Stimulated activated CD4-positive, alpha-beta T cell treated with anti-CD3 and anti-CD28 coated beads, TNF-alpha, amount 100 ng/mL, for 4 hours (primary cell): Measurements from ENCODE around the gene SH3D21.

Experiments used
- DNase-seq, 3 experiments: peaks; one replicate each; pipeline ENCODE4 v3.0.0-alpha.2; 2020; ENCODE audit warnings: low read depth in 3 of 3

The SH3D21 gene

DNA sequence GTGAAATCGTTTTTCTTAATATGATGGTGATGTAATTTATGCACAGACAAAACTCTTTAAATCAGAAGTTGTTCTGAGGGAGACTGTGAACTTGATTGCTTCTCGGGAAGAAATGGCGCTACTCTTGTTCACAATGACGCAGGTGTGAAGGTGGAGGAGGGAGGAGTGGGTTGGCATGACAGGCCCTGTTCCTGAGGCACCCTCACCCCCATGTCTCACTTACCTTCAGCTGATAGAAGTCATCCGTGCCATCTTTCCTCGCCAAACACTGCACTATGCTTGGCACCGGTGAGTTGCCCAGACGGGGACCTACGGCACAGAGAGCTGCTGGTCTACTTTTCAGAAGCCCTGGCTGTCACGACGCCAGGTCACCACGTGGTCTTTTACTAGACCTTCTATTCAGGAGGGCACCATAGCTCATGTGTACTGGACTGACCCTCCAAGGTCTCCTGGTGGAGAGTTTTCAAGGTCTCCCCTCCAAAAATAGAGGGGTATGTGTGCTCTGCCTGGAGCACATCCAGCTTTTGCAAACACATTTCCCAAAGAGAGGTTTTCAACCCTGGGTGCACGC lies 52.4 kb downstream of the SH3D21 start:
- no peak for DNase-seq

DNA sequence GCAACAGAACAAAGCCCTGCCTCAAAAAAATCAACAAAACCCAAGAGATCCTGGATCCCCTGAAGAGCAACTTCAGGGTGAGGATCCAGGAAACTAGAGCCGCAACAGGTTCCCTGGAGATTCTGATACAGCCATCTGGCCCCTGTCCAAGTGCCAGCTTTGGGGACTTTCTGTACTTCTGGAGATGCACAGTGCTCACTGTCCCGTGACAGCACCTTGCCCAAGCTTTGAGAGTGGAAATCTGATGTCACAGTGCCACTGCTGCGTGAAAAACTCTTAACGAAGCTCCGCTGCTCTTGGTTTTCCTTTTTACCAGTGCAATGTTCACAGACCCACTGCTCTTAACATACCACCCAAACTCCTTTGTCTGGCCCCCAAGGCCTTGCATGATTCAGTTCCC lies 53.2 kb downstream of the SH3D21 start:
- DNase-seq = no peak

DNA sequence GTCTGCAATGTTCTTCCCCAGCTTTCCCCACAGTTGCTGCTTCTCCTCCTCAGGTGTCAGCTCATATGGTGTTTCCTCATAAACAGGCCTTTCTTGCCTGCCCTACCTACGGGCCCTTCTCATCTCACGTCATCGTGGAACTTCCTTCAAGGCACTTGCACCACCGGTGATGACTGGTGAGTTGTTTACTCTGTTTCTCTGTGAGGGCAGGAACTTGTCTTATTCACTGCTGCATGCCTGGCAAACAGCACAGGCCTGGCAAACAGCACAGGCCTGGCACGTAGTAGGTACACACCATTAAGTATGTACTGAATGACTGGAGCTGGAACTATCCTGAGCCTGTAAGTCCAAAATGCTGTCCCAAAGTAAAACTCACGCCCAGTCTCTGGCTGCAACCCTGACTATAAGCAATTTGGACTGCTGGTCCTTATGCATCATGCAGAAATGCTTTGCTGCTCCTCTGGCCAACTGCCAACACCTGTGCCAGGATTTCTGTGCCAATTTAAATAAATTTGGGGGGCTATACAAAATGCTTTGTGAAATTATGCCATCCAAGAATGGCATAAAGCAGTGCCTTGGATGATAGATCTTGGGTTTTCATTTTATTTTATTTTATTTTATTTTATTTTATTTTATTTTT lies 53.9 kb downstream of the SH3D21 start:
- no peak for DNase-seq

DNA sequence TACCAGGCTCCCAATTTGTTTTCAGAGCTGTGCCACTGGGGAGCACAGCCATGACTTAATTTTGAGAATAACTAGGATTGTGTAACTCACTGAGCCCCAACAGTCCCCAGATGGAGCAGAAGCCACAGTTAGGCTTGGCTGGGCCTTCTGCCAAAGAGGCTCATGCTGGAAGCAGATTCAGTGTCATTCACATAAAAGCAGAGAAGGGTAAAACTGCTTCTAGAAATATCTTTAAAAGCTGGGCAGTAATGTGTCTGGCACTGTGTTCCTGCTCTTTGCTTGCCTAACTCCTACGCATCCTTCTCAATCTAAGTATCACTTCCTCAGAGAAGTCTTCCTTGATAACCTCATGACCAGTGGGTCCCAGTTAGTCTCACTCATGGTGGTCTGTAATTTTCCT lies 59.2 kb downstream of the SH3D21 start:
- no peak for DNase-seq

DNA sequence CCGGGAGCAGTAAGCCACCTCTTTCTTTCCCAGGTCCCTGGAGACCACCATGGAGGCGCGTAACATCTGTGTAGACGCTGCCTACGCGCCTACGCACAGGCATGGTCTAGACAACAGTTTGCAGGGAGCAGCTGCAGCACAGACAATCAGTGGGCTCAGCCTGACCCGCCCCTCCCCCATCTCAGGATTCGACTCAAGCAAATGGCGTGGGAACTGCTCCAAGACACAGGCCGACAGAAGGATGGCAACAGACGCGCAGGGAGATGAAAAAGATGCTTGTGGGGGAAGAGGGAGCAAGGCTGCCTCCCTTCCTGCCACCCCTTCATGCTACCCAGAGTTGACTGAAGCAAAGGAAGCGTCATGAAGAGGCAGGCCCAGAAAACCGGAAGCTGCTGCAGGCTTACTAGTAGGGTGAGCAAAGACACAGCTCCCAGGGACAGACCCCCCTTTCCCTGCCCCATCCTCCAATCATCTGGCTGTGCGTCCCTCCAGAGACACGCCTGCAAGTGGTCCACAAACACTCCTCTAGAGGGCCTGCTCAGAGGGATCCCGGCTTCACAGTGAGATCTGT lies 60.0 kb downstream of the SH3D21 start:
- DNase-seq = peak in 2 of 3 experiments; percentile 17 to 19

DNA sequence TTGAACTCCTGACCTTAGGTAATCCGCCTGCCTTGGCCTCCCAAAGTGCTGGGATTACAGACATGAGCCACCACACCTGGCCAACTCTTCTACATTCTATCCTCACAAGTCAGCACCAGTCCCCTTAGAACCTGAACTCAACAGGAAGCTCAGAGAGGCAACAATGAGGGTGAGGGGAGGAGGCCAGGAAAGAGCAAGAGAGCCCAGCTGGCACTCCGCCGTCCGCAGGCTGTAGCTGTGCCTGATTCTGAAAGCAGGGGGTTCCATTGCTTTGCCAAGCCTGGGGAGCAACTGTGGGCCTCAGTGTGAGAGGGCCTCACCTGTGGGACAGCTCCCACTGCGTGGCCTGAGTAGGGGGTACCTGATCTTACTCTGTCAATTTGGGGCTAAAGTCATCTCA lies 60.9 kb downstream of the SH3D21 start:
- no peak for DNase-seq

DNA sequence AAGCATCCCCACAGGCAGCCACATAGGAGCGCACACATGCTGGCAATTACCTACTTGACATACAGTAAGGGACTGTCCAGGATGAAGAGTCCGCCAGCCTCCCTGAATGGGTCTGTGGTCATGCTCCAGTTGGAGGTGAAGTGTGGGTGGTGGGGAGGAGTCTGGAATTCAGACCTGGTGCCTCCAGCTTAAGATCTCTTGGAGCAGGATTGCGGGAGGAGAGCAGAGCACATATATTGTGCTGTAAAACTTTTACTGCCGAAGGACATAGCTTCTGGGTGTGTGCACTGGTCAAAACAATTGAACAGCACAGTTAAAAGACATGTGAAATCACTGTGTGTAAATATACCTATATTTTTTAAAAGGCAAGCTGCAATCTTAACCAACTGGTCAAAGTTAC lies 61.6 kb downstream of the SH3D21 start:
- DNase-seq = no peak

DNA sequence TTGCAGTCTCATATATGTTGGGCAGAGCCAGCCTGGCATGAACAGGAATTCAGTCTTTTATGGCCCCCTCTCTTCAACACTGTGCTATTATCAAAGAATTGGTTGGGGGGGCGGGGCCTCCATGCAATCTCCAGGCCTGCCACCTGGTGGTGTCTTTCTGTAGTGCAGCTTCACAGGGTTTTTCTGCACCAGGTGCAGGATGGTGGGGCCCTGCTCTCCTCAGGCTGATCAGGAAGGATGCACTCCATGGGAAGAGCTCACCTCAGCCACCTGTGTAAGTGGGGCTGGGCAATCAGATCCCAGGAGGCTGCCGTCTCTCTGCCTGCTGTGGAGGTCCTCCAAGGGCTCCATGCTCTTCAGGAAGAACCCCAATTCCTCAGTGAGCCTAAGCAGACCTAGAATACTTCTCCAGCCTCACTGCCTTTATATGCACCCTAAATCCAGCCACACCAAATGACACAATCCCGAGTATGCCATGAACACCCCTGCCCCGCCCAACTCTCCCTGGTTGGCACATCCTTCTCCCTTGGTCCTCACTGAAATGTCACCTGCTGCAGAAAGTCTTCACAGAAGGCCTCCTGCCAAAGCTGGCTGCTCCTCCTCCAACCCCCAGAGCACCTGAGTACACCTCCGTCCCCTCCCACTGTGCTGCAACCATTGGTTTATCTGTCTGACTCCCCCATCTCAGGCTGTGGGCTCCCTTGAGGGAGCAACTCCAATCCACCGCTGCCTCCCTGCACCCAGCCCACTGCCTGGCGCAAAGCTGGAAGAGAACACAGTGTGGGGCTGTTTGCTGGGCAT lies 63.1 kb downstream of the SH3D21 start:
- peak; percentile 63 to 69 (median 67) for DNase-seq
